K562 treated with DMSO at 1 percent for 48 hours (cell line): ENCODE data around the gene OR2B6. TPM values are rescaled to one million over a fixed set of nuclear protein-coding genes. Genes with fewer than 3 reads are reported as not detected.

ENCODE experiments used
- total RNA-seq: library from RNA; unstranded; fragments of 300-600 nt; gene quantifications from 2 replicates; pipeline ENCODE4 v1.2.3, GENCODE V29; 2022; ENCODE audit warnings: low replicate concordance; ENCODE audit errors: extremely low read depth

Gene OR2B6
- total RNA-seq: not detected in 2 replicates

GRCh38 chr6:27956941-27957340 is at the start of gene OR2B6:
Gene OR2B6, plus strand, starts transcription at chr6:27957241. Its CDS starts 0 bp downstream, at chr6:27957241.

GRCh38 chr6:27911956-27912446 is 45.0 kb upstream of the OR2B6 start, which contains the start of gene OR2B2:
Gene OR2B2, minus strand, starts transcription at chr6:27912396. Its CDS starts 77 bp downstream, at chr6:27912319.

Other genes with a start within 250 kb of the OR2B6 start
- gene OR2B2, start 44.8 kb upstream of the OR2B6 start, total RNA-seq: not detected in 2 replicates
- not detected in 2 replicates for gene ZNF165, start 123.3 kb downstream of the OR2B6 start, total RNA-seq
- not detected in 2 replicates for gene ZSCAN16, start 167.4 kb downstream of the OR2B6 start, total RNA-seq
- gene ZKSCAN8, start 184.6 kb downstream of the OR2B6 start, total RNA-seq: not detected in 2 replicates